IMR-90 (cell line): ENCODE data around the gene SNAPIN. TPM values are rescaled to one million over a fixed set of nuclear protein-coding genes. Genes with fewer than 3 reads are reported as not detected.

ENCODE experiments used
- ATAC-seq: fragments of 200-7000 bp; cut with Tn5 transposase; 2 replicates; pipeline ENCODE4 v1.9.1; 2020; ENCODE audit warnings: low read depth, mild to moderate bottlenecking, moderate library complexity
- BruUV-seq: library from RNA; stranded (reverse); fragments of 400-500 nt; replicated peaks from 2 replicates; lab custom pipeline; 2021; lab: Mats Ljungman, UMichigan
- CTCF ChIA-PET: fragments of 300-600 bp; formaldehyde crosslinking; extraction: SDS; loops from one replicate; lab custom pipeline; 2021; ENCODE audit warnings: antibody characterized with exemption; lab: Yijun Ruan, JAX
- POLR2A ChIA-PET: fragments of 300-600 bp; sonication (Branson Sonifier 250); formaldehyde crosslinking; loops from one replicate; lab custom pipeline; 2022; ENCODE audit warnings: antibody characterized with exemption; ENCODE audit not compliant: unreplicated experiment; lab: Charles Lee
- DNase-seq: peaks from one replicate; pipeline ENCODE4 v3.0.0; 2013
- H2AFZ ChIP-seq: replicated peaks from 2 replicates; pipeline ENCODE3; 2013; ENCODE audit warnings: low read length, mild to moderate bottlenecking; ENCODE audit not compliant: poor library complexity
- H2AK5ac ChIP-seq: 2 replicates; pipeline ENCODE4 v1.6.1; 2013; ENCODE audit warnings: low read depth, low read length, inconsistent platforms
- H2AK9ac ChIP-seq: replicated peaks from 2 replicates; pipeline ENCODE3; 2013; ENCODE audit warnings: mild to moderate bottlenecking, low read depth, low read length, moderate library complexity; ENCODE audit not compliant: poor library complexity
- H2BK120ac ChIP-seq: 2 replicates; pipeline ENCODE4 v1.6.1; 2013; ENCODE audit warnings: low read depth, low read length, inconsistent platforms
- H2BK15ac ChIP-seq: 3 replicates; pipeline ENCODE4 v1.6.1; 2013; ENCODE audit warnings: low read depth, low read length, inconsistent platforms
- H2BK20ac ChIP-seq: 2 replicates; pipeline ENCODE4 v1.6.1; 2013; ENCODE audit warnings: low read depth, mild to moderate bottlenecking, inconsistent platforms, low read length, moderate library complexity
- H2BK5ac ChIP-seq: 2 replicates; pipeline ENCODE4 v1.6.1; 2013; ENCODE audit warnings: mild to moderate bottlenecking, low read depth, low read length, inconsistent platforms; ENCODE audit not compliant: poor library complexity, severe bottlenecking
- H3K14ac ChIP-seq: replicated peaks from 2 replicates; pipeline ENCODE4 v1.6.1; 2013; ENCODE audit warnings: low read depth, low read length, inconsistent platforms
- H3K18ac ChIP-seq: 2 replicates; pipeline ENCODE4 v1.6.1; 2013; ENCODE audit warnings: low read depth, low read length, control low read depth
- H3K23ac ChIP-seq: 2 replicates; pipeline ENCODE4 v1.6.1; 2013; ENCODE audit warnings: low read depth, low read length, inconsistent platforms
- H3K27ac ChIP-seq: 2 replicates; pipeline ENCODE4 v1.5.1; 2013; ENCODE audit warnings: mild to moderate bottlenecking, control low read depth, low read length; ENCODE audit not compliant: insufficient read depth
- H3K27me3 ChIP-seq: 2 replicates; pipeline ENCODE4 v1.6.1; 2013; ENCODE audit warnings: low read length; ENCODE audit not compliant: control insufficient read depth, insufficient read depth
- H3K36me3 ChIP-seq: 2 replicates; pipeline ENCODE4 v1.6.1; 2013; ENCODE audit warnings: low read length, mixed read lengths; ENCODE audit not compliant: control insufficient read depth, insufficient read depth
- H3K4ac ChIP-seq: 2 replicates; pipeline ENCODE4 v1.6.1; 2013; ENCODE audit warnings: low read depth, low read length, inconsistent platforms
- H3K4me1 ChIP-seq: 2 replicates; pipeline ENCODE4 v1.6.1; 2013; ENCODE audit warnings: low read length, mixed read lengths; ENCODE audit not compliant: control insufficient read depth, insufficient read depth
- H3K4me2 ChIP-seq: 2 replicates; pipeline ENCODE4 v1.6.1; 2013; ENCODE audit warnings: low read depth, mild to moderate bottlenecking, control low read depth, low read length, moderate library complexity
- H3K4me3 ChIP-seq: 2 replicates; pipeline ENCODE4 v1.5.1; 2013; ENCODE audit warnings: low read depth, mild to moderate bottlenecking, control low read depth, low read length, moderate library complexity; ENCODE audit not compliant: insufficient read depth
- H3K56ac ChIP-seq: 2 replicates; pipeline ENCODE4 v1.6.1; 2013; ENCODE audit warnings: low read length, inconsistent platforms; ENCODE audit not compliant: insufficient read depth; ENCODE audit errors: extremely low read depth
- H3K79me1 ChIP-seq, 2 experiments: 2 replicates each; pipeline ENCODE4 v1.6.1; 2013; ENCODE audit warnings: low read length in 2 of 2, inconsistent platforms in 1 of 2, low read depth in 1 of 2
- H3K9ac ChIP-seq: 2 replicates; pipeline ENCODE4 v1.6.1; 2013; ENCODE audit warnings: low read depth, low read length, control low read depth
- H3K9me1 ChIP-seq: 2 replicates; pipeline ENCODE4 v1.6.1; 2013; ENCODE audit warnings: low read length, inconsistent platforms; ENCODE audit not compliant: insufficient read depth
- H3K9me3 ChIP-seq: 2 replicates; pipeline ENCODE4 v1.6.1; 2013; ENCODE audit warnings: low read length; ENCODE audit not compliant: control insufficient read depth, insufficient read depth
- H4K20me1 ChIP-seq: 2 replicates; pipeline ENCODE4 v1.6.1; 2013; ENCODE audit warnings: low read length, inconsistent platforms; ENCODE audit not compliant: insufficient read depth
- H4K5ac ChIP-seq: 2 replicates; pipeline ENCODE4 v1.6.1; 2013; ENCODE audit warnings: mild to moderate bottlenecking, low read depth, low read length, control low read depth
- H4K8ac ChIP-seq, 2 experiments: 2 replicates each; pipeline ENCODE4 v1.6.1; 2013; ENCODE audit warnings: low read depth in 2 of 2, low read length in 2 of 2, control low read depth in 1 of 2, inconsistent platforms in 1 of 2
- H4K91ac ChIP-seq: 2 replicates; pipeline ENCODE4 v1.6.1; 2013; ENCODE audit warnings: low read depth, low read length, inconsistent platforms; ENCODE audit not compliant: insufficient read depth
- BHLHE40 ChIP-seq: fragments of 150-350 bp; IDR thresholded peaks from 2 replicates; pipeline ENCODE4 v1.6.1; 2016; ENCODE audit warnings: mild to moderate bottlenecking, low read depth, low read length
- CEBPB ChIP-seq: IDR thresholded peaks from 2 replicates; pipeline ENCODE4 v1.6.1; 2012; ENCODE audit warnings: low read depth, low read length, improper control_type of control experiment
- CHD1 ChIP-seq: IDR thresholded peaks from 2 replicates; pipeline ENCODE4 v1.6.1; 2012; ENCODE audit warnings: low read depth, low read length, improper control_type of control experiment
- CTCF ChIP-seq: conservative IDR thresholded peaks from 2 replicates; pipeline ENCODE4 v1.5.1; 2012; ENCODE audit warnings: mild to moderate bottlenecking, low read depth, low read length, improper control_type of control experiment
- ELK1 ChIP-seq: fragments of 150-350 bp; IDR thresholded peaks from 2 replicates; pipeline ENCODE4 v1.6.1; 2016; ENCODE audit warnings: low read depth, mild to moderate bottlenecking, low read length, moderate library complexity, borderline replicate concordance
- FOS ChIP-seq: fragments of 150-350 bp; IDR thresholded peaks from 2 replicates; pipeline ENCODE4 v1.6.1; 2016; ENCODE audit warnings: low read depth, low read length
- MAFK ChIP-seq: IDR thresholded peaks from 2 replicates; pipeline ENCODE4 v1.6.1; 2012; ENCODE audit warnings: low read depth, low read length, improper control_type of control experiment
- MAZ ChIP-seq: IDR thresholded peaks from 2 replicates; pipeline ENCODE4 v1.6.1; 2012; ENCODE audit warnings: low read depth, mild to moderate bottlenecking, low read length, improper control_type of control experiment, moderate library complexity, borderline replicate concordance
- MXI1 ChIP-seq: IDR thresholded peaks from 2 replicates; pipeline ENCODE4 v1.6.1; 2012; ENCODE audit warnings: low read depth, mild to moderate bottlenecking, low read length, moderate library complexity, borderline replicate concordance
- NFE2L2 ChIP-seq: fragments of 150-350 bp; IDR thresholded peaks from 2 replicates; pipeline ENCODE4 v1.6.1; 2016; ENCODE audit warnings: low read depth, mild to moderate bottlenecking, low read length
- POLR2A ChIP-seq: IDR thresholded peaks from 2 replicates; pipeline ENCODE4 v1.6.1; 2012; ENCODE audit warnings: mild to moderate bottlenecking, low read depth, low read length
- RAD21 ChIP-seq: IDR thresholded peaks from 2 replicates; pipeline ENCODE4 v1.6.1; 2012; ENCODE audit warnings: low read length, improper control_type of control experiment
- RCOR1 ChIP-seq: IDR thresholded peaks from 2 replicates; pipeline ENCODE4 v1.6.1; 2012; ENCODE audit warnings: mild to moderate bottlenecking, low read length, improper control_type of control experiment; ENCODE audit not compliant: insufficient replicate concordance
- RFX5 ChIP-seq: IDR thresholded peaks from 2 replicates; pipeline ENCODE4 v1.8.0; 2012; ENCODE audit warnings: low read depth, mild to moderate bottlenecking, low read length, moderate library complexity
- SMC3 ChIP-seq: fragments of 150-350 bp; IDR thresholded peaks from 2 replicates; pipeline ENCODE4 v1.6.1; 2016; ENCODE audit warnings: low read depth, mild to moderate bottlenecking, antibody characterized with exemption, low read length, moderate library complexity
- WGBS, 2 experiments: methylation state at CpG; one replicate each; pipeline versions ENCODE4 v1.1.5 to v1.1.7; 2013; ENCODE audit warnings: missing lambda C conversion rate in 2 of 2; ENCODE audit not compliant: insufficient read length in 1 of 2; ENCODE audit errors: extremely low coverage in 2 of 2; 5-methylcytosine and 5-hydroxymethylcytosine counted together
- dilution Hi-C: fragments of 300-500 bp; cut with HindIII; formaldehyde crosslinking; loops from one replicate; pipeline ENCODE4 v1.14.3; 2018; ENCODE audit warnings: low sequenced_read_pairs; ENCODE audit not compliant: unreplicated experiment
- in situ Hi-C: fragments of 300-500 bp; cut with MboI; formaldehyde crosslinking; loops from 3 replicates; pipeline ENCODE4 v1.14.3; 2019; ENCODE audit warnings: low sequenced_read_pairs, inconsistent platforms, mixed read lengths
- intact Hi-C: fragments of 100-400 bp; cut with micrococcal nuclease; formaldehyde crosslinking; loops from 2 replicates; pipeline ENCODE4 v1.10.0; 2022
- polyA plus RNA-seq, 3 experiments: library from polyadenylated mRNA; depleted of rRNA; stranded (reverse); fragments of >200 nt; gene quantifications; 2 replicates each; pipeline ENCODE4 v1.2.3, GENCODE V29; 2012; ENCODE audit warnings: low replicate concordance in 1 of 3
- total RNA-seq: library from RNA; depleted of rRNA; stranded (reverse); fragments of >200 nt; gene quantifications from 2 replicates; pipeline ENCODE4 v1.2.3, GENCODE V29; 2012
- TF ChIP-seq, protein P1 (sequence below): fragments of 150-350 bp; IDR thresholded peaks from 2 replicates; pipeline ENCODE4 v1.6.1; 2017; ENCODE audit warnings: mild to moderate bottlenecking, antibody characterized with exemption, low read length, low read depth

SNAPIN gene
- total and polyA plus RNA-seq, 2 of the 4 experiments (the other 2 are of a cell fraction): 37.4 to 40.9 TPM

- H2AK9ac ChIP-seq: no peak overlapping the region
- H2BK20ac ChIP-seq: no peak overlapping the region
- no peak overlapping the region for H4K8ac ChIP-seq
- ChIA-PET CTCF (no interaction called here), POLR2A (no interaction called here)
- BruUV-seq: no TSS peak
- H3K4me1 ChIP-seq: peaks cover 3% of the 10 kb centered on the region
- H4K20me1 ChIP-seq: peaks cover 11% of the 10 kb centered on the region; the same call in 1 of the 2 replicates
- ATAC-seq (no peak), DNase-seq (no peak)
- no peak overlapping the region for H2BK120ac ChIP-seq
- H3K9ac ChIP-seq: no peak overlapping the region
- no peak overlapping the region for H3K18ac ChIP-seq
- dilution Hi-C loops (no loop called here), in situ Hi-C loops (no loop called here), intact Hi-C loops (no loop called here)
- H3K79me1 ChIP-seq: peaks cover 20 to 34% of the 10 kb centered on the region in 2 experiments; a peak in 2 of 4 replicates
- no peaks in the 10 kb centered on the region for H3K9me1 ChIP-seq
- no peak overlapping the region for H4K5ac ChIP-seq
- peaks cover 54% of the 10 kb centered on the region for H3K36me3 ChIP-seq
- H2AFZ ChIP-seq: no peak overlapping the region
- WGBS, 2 experiments: no CpG with 5 or more reads among the region's 4 CpGs
- H3K27me3 ChIP-seq: no peaks in the 10 kb centered on the region
- H3K23ac ChIP-seq: no peak overlapping the region
- H4K91ac ChIP-seq: no peak overlapping the region
- TF ChIP-seq, protein P1, sequence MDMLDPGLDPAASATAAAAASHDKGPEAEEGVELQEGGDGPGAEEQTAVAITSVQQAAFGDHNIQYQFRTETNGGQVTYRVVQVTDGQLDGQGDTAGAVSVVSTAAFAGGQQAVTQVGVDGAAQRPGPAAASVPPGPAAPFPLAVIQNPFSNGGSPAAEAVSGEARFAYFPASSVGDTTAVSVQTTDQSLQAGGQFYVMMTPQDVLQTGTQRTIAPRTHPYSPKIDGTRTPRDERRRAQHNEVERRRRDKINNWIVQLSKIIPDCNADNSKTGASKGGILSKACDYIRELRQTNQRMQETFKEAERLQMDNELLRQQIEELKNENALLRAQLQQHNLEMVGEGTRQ: no peak
- no peak for TF ChIP-seq CHD1
- no peak for TF ChIP-seq MAFK
- TF ChIP-seq CEBPB: no peak
- no peak for TF ChIP-seq RAD21
- no peak for TF ChIP-seq POLR2A
- TF ChIP-seq SMC3: no peak
- TF ChIP-seq CTCF: no peak
- TF ChIP-seq MXI1: no peak
- TF ChIP-seq ELK1: no peak
- TF ChIP-seq MAZ: no peak
- no peak for TF ChIP-seq FOS
- no peak for TF ChIP-seq NFE2L2
- TF ChIP-seq RFX5: no peak
- no peak for TF ChIP-seq BHLHE40
- TF ChIP-seq RCOR1: no peak
- no peak overlapping the region for H2BK5ac ChIP-seq
- no peak overlapping the region for H3K27ac ChIP-seq
- H2BK15ac ChIP-seq: no peak overlapping the region
- H3K4me3 ChIP-seq: no peak overlapping the region
- no peak overlapping the region for H3K56ac ChIP-seq
- H3K4me2 ChIP-seq: no peak overlapping the region
- no peak overlapping the region for H3K14ac ChIP-seq
- no peak overlapping the region for H2AK5ac ChIP-seq
- no peaks in the 10 kb centered on the region for H3K9me3 ChIP-seq
- no peak overlapping the region for H3K4ac ChIP-seq
These were observed 8.9 kb downstream of the SNAPIN start for GRCh38 chr1:153667439-153667838.
